ENCODE data around the gene CFAP69.

The CFAP69 gene, protein sequence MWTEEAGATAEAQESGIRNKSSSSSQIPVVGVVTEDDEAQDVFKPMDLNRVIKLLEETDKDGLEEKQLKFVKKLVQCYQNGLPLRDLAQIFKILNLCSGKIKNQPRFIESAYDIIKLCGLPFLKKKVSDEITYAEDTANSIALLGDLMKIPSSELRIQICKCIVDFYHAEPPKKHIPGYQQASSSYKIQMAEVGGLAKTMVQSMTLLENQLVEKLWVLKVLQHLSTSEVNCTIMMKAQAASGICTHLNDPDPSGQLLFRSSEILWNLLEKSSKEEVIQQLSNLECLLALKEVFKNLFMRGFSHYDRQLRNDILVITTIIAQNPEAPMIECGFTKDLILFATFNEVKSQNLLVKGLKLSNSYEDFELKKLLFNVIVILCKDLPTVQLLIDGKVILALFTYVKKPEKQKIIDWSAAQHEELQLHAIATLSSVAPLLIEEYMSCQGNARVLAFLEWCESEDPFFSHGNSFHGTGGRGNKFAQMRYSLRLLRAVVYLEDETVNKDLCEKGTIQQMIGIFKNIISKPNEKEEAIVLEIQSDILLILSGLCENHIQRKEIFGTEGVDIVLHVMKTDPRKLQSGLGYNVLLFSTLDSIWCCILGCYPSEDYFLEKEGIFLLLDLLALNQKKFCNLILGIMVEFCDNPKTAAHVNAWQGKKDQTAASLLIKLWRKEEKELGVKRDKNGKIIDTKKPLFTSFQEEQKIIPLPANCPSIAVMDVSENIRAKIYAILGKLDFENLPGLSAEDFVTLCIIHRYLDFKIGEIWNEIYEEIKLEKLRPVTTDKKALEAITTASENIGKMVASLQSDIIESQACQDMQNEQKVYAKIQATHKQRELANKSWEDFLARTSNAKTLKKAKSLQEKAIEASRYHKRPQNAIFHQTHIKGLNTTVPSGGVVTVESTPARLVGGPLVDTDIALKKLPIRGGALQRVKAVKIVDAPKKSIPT

DNA sequence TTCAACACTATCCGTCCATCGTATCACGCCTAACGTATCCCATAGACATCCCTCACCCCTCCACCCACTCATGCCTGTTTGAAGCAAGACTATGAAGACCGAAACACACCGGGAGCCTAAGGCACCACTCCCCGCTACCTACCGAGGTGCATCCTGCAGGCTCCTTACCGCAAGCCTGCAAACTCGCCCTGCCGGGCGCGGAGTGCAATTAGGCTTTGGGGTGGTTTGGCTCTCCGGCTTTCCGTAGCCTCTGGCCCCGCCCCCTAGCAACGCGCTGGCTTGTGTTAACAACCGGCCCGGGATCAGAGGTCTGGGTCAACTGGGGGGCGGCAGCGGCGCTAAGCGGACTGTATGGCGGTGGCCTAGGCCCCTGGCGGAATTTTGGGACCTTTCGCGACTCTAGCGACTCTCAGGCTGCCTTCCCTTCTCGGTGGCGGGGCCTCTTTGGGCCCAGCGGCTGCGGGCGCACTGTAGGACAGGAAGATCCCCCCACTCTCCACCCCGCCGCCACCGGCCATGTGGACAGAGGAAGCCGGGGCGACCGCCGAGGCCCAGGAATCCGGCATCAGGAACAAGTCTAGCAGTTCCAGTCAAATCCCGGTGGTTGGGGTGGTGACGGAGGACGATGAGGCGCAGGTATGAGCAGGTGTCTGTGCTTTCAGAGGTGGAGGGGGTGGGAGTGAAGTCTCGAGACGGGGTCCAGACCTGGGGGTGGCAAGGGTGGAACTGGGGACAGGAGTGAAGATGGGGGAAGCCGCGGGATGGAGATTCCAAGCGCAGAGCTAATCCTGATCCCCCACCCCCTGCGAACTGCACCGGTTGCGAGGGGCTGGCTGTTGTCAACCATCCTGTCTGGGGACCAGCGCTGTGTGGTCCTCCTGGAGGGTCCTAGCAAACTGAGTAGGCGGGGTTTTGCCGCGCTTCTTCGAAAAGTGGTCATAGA is at the start of gene CFAP69:
CFAP69 (plus strand) TSS at position 266 of the 943 bp plus-strand sequence; CDS start at position 517, 251 bp downstream.
- DNase-seq: peak; percentile 90

DNA sequence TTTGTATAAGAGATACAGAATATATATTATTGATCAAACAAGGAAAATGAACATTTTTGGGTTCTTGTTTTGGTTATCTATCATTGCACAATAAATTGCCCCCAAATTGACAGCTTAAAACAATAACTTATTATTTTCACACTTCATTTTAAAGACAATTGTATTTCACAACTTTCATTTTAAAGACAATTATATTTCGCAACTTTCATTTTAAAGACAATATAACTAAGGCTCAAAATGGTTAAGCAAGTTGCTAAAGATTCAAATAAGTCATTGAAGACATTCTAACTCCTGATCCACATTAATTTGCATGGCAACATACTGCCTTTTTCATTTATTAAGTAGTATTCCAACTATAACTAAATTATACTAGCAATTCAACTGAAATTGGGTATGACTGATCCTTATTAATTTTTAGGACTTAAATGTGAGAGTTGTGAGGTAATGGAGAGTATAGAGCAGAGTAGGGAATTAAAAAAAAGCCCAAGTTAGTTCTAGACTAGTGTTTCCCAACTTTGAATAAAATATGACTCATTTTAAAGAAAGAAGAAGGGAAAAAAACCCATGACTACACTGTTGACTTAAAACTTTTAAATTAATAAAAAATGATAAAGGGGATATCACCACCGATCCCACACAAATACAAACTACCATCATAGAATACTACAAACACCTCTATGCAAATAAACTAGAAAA is 43.3 kb upstream of the CFAP69 start:
- DNase-seq: no peak

GRCh38 chr7:90207956-90208355 is 37.0 kb upstream of the CFAP69 start:
- no peak for DNase-seq

GRCh38 chr7:90209776-90210175 is 35.2 kb upstream of the CFAP69 start:
- no peak for DNase-seq

DNA sequence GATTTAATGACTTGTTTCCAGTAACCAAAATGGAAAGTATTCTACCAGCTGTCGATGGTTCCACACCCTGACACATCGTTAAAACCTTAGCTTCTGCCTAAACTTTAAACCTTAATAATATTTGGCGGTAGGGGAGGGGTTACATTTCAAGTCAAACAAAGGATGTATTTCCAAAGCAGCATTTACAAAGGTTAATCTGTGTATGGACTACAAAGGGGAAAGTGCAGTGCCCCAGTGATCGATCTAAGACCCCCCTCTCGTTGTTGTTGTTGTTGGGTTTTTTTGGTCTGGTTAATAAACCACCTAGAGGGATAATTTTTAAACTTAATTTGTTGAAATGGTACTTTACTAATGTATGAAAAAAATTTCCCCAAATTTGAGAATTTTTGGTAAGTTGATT is 34.5 kb upstream of the CFAP69 start:
- no peak for DNase-seq

DNA sequence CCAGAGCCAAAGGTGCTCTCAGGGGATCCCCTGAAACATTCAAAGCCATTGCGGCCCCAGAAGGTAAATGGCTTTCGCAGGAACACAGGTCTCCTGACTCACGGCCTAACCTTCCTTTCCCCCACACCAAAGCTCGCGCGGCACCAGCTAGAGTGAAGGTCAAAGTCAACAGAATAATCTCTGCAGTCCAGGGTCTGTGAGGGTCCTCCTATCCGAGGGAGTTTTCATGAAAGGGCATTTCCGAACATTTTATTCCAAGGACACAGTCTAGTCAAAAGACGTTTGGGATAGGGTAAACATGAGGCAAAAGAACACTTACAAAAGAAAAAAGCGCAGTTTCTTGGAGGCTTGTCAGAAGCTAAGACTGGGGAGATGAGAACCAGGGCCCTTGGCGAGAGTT is 34.0 kb upstream of the CFAP69 start:
- no peak for DNase-seq

GRCh38 chr7:90211391-90212148 is 33.4 kb upstream of the CFAP69 start, which contains the start of gene STEAP2:
TSS of gene STEAP2 (plus strand) at chr7:90211740. CDS start at chr7:90225083, 13,343 bp downstream.
- DNase-seq: peak; percentile 60

- DNase-seq: no peak
These were observed 32.9 kb upstream of the CFAP69 start for GRCh38 chr7:90212149-90212495.

- DNase-seq: no peak
These were observed 31.5 kb upstream of the CFAP69 start for GRCh38 chr7:90213521-90213920.

DNA sequence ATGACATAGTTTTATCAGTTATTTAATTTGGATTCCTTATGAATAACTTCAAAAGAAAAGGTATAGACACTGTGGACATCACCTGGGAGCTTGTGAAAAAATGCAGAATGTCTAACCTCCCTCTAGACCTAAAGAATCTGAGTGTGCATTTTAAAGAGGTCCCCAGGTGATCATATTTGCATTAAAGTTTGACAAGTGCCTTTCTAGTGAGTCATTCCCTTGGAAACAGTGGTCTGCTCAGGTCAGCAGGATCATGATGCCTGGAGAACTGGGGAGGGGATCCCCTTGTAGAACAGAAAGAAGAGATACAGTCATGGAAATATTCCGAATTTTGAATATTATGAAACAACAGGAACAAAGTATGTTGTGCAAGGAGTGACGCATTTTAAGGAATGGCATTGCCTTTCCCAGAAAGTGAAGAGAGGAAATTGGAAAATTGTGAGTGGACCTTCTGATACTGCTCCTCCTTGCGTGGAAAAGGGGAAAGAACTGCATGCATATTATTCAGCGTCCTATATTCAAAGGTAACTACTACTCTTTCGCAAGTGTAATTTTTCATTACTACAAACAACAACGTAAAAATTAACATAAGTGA is 28.8 kb upstream of the CFAP69 start:
- DNase-seq: no peak

DNA sequence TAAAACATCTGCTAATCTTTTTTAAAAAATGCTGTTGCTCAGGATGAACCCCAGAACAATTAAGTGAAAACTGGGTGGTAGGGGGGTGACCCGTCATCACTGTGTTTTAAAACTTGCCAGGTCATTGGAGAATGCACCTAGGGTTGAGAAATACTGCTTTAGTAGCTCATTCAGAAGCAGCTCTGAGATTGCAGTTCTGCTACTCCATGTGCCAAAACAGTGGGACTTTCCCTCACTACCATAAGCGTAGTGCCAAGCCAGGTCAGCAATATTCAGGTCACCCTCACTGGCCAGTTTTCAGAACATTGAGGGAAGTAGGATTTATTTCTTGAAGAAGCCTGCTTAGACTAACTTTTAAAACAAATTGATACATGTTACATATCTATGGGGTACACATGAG is 28.2 kb upstream of the CFAP69 start:
- DNase-seq: no peak

DNA sequence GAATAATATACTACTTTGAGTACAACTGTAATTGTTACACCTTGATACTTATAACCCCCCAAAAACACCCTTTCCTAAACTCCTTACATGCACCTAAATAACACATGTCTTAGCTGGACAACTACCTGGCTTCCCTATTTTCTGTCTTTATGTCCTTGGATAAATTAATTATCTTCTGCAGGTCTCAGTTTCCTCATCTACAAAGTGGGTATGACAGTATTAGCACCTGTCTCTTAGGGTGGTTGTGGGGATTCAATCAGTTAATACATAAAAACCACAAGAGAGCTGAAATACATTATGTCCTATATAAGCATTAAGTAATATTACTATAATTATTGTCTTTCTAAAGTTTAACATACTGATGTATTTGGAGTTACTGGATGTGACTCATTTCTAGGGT is 22.6 kb upstream of the CFAP69 start:
- no peak for DNase-seq

- DNase-seq: no peak
These were observed 21.9 kb upstream of the CFAP69 start for GRCh38 chr7:90222811-90223725.

- DNase-seq: no peak
These were observed 20.8 kb upstream of the CFAP69 start for GRCh38 chr7:90224195-90224594.

GRCh38 chr7:90225181-90225580 is 19.8 kb upstream of the CFAP69 start:
- no peak for DNase-seq

- no peak for DNase-seq
These were observed 19.4 kb upstream of the CFAP69 start for GRCh38 chr7:90225601-90226000.

DNA sequence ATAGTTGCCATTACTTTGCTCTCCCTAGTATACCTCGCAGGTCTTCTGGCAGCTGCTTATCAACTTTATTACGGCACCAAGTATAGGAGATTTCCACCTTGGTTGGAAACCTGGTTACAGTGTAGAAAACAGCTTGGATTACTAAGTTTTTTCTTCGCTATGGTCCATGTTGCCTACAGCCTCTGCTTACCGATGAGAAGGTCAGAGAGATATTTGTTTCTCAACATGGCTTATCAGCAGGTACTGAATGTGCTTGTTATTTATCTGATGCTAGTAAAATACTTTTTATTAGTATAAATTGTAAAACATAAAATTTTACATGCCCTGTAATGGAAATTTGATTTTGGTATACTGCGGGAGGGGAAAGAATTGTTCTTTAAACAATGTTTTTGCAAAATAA is 17.7 kb upstream of the CFAP69 start:
- DNase-seq: no peak

GRCh38 chr7:90229682-90230081 is 15.3 kb upstream of the CFAP69 start:
- no peak for DNase-seq

GRCh38 chr7:90230834-90231233 is 14.1 kb upstream of the CFAP69 start:
- DNase-seq: no peak

GRCh38 chr7:90231304-90231703 is 13.7 kb upstream of the CFAP69 start:
- no peak for DNase-seq
